GM12878 (cell line): Measurements from ENCODE around the gene MYOM3. TPM values are rescaled to one million over a fixed set of nuclear protein-coding genes. Genes with fewer than 3 reads are reported as not detected.

Experiments used
- ATAC-seq: fragments of 200-7000 bp; cut with Tn5 transposase; 3 replicates; pipeline ENCODE4 v1.9.1; 2020; ENCODE audit warnings: mild to moderate bottlenecking, moderate library complexity
- BruUV-seq: library from RNA; stranded (reverse); fragments of 400-500 nt; replicated peaks from 2 replicates; lab custom pipeline; 2021; lab: Mats Ljungman, UMichigan
- CTCF ChIA-PET: fragments of 300-600 bp; sonication (Branson Sonifier 250); formaldehyde crosslinking; extraction: SDS; loops from one replicate; lab custom pipeline; 2021; ENCODE audit warnings: inconsistent platforms; lab: Yijun Ruan, JAX
- POLR2A ChIA-PET: fragments of 350-600 bp; formaldehyde crosslinking; extraction: SDS; loops from one replicate; lab custom pipeline; 2021; ENCODE audit warnings: inconsistent platforms; lab: Charles Lee
- RAD21 ChIA-PET: fragments of 300-600 bp; sonication (Branson Sonifier 250); formaldehyde crosslinking; loops from one replicate; lab custom pipeline; 2023; ENCODE audit warnings: antibody characterized with exemption; ENCODE audit not compliant: unreplicated experiment; lab: Charles Lee
- SMC1A ChIA-PET: fragments of 300-600 bp; sonication (Branson Sonifier 250); formaldehyde crosslinking; loops from one replicate; lab custom pipeline; 2023; ENCODE audit not compliant: unreplicated experiment, uncharacterized antibody; lab: Charles Lee
- DNase-seq: peaks from one replicate; pipeline ENCODE4 v3.0.0-alpha.2; 2011; ENCODE audit warnings: low read depth, low spot score
- FAIRE-seq: peaks from 3 replicates; lab custom pipeline; 2011; peaks lifted over from hg19 to GRCh38; lab: Jason Lieb, UNC
- H2AFZ ChIP-seq: 2 replicates; pipeline ENCODE4 v1.6.0; 2011; ENCODE audit warnings: low read depth, low read length, control low read depth; ENCODE audit not compliant: control insufficient read depth
- H3K27ac ChIP-seq: 2 replicates; pipeline ENCODE4 v1.5.1; 2011; ENCODE audit warnings: control low read depth; ENCODE audit not compliant: control insufficient read depth, insufficient read depth
- H3K27me3 ChIP-seq, 2 experiments: replicated peaks in 1 of 2; 2 replicates each; pipeline versions ENCODE4 v1.6.0 to v1.6.1; 2011; ENCODE audit warnings: low read length in 1 of 2; ENCODE audit not compliant: control insufficient read depth in 2 of 2, insufficient read depth in 2 of 2
- H3K36me3 ChIP-seq, 2 experiments: 2 replicates each; pipeline ENCODE4 v1.5.1; 2011; ENCODE audit warnings: low read length in 1 of 2; ENCODE audit not compliant: control insufficient read depth in 2 of 2, insufficient read depth in 2 of 2
- H3K4me1 ChIP-seq: 2 replicates; pipeline ENCODE4 v1.6.1; 2011; ENCODE audit warnings: mild to moderate bottlenecking, low read length, moderate library complexity, mixed read lengths; ENCODE audit not compliant: control insufficient read depth, insufficient read depth
- H3K4me2 ChIP-seq: 2 replicates; pipeline ENCODE4 v1.6.0; 2011; ENCODE audit warnings: control low read depth; ENCODE audit not compliant: control insufficient read depth, insufficient read depth
- H3K4me3 ChIP-seq: fragments of 200-600 bp; sonication (generic); 2 replicates; pipeline ENCODE4 v1.5.1; 2016
- H3K79me2 ChIP-seq: 2 replicates; pipeline ENCODE4 v1.6.0; 2011; ENCODE audit warnings: low read length; ENCODE audit not compliant: control insufficient read depth, insufficient read depth
- H3K9ac ChIP-seq: 2 replicates; pipeline ENCODE4 v1.8.0; 2011; ENCODE audit warnings: low read length, control low read depth, mixed read lengths; ENCODE audit not compliant: control insufficient read depth, insufficient read depth
- H3K9me3 ChIP-seq: replicated peaks from 3 replicates; pipeline ENCODE4 v1.5.1; 2011; ENCODE audit warnings: mild to moderate bottlenecking, low read length; ENCODE audit not compliant: control insufficient read depth, insufficient read depth
- H4K20me1 ChIP-seq: 2 replicates; pipeline ENCODE4 v1.6.0; 2011; ENCODE audit not compliant: control insufficient read depth, insufficient read depth
- MTA2 ChIP-seq: fragments of 450-650 bp; IDR thresholded peaks from 2 replicates; pipeline ENCODE4 v1.6.1; 2016; ENCODE audit warnings: low read depth, mild to moderate bottlenecking, moderate library complexity
- PAX8 ChIP-seq: fragments of 450-650 bp; IDR thresholded peaks from 2 replicates; pipeline ENCODE4 v1.6.1; 2017; ENCODE audit warnings: mild to moderate bottlenecking, moderate library complexity
- PML ChIP-seq: IDR thresholded peaks from 2 replicates; pipeline ENCODE4 v1.6.1; 2012; ENCODE audit warnings: low read length, inconsistent platforms
- POLR2A ChIP-seq: IDR thresholded peaks from 2 replicates; pipeline ENCODE4 v1.6.1; 2011; ENCODE audit warnings: low read depth, mild to moderate bottlenecking, low read length
- POLR2AphosphoS5 ChIP-seq: IDR thresholded peaks from 2 replicates; pipeline ENCODE4 v1.6.1; 2011; ENCODE audit warnings: mild to moderate bottlenecking, low read length, inconsistent platforms
- RAD51 ChIP-seq: fragments of 450-650 bp; IDR thresholded peaks from 2 replicates; pipeline ENCODE4 v1.6.1; 2016; ENCODE audit warnings: moderate library complexity, mild to moderate bottlenecking, inconsistent platforms
- SMC3 ChIP-seq: IDR thresholded peaks from 2 replicates; pipeline ENCODE4 v1.6.1; 2011; ENCODE audit warnings: low read length, improper control_type of control experiment, borderline replicate concordance
- WGBS: methylation state at CpG from one replicate; pipeline ENCODE4 v1.1.6; 2016; ENCODE audit warnings: low lambda C conversion rate; ENCODE audit not compliant: insufficient replicate concordance, insufficient coverage; ENCODE audit errors: missing lambda C conversion rate; 5-methylcytosine and 5-hydroxymethylcytosine counted together
- in situ Hi-C: fragments of 300-500 bp; cut with MboI; formaldehyde crosslinking; loops from 9 replicates; pipeline ENCODE4 v1.14.3; 2018; ENCODE audit warnings: mixed read lengths
- intact Hi-C: fragments of 100-400 bp; cut with micrococcal nuclease; formaldehyde crosslinking; loops from one replicate; pipeline ENCODE4 v1.14.2; 2022; ENCODE audit not compliant: unreplicated experiment
- polyA plus RNA-seq, 11 experiments: library from polyadenylated mRNA; depleted of rRNA in 4 of 11; unstranded in 6 of 11; stranded (reverse) in 5 of 11; fragments of >200 nt; fragmentation: Nextera tagmentation in 4 of 11; fragmentation: Illumina TruSeq in 1 of 11; extraction: Ambion mirVana in 4 of 11; extraction: Trizol in 1 of 11; gene quantifications; 1 replicate in 1 of 11; 2 replicates in 10 of 11; pipeline versions ENCODE4 v1.2.1 to v1.2.3, GENCODE V29; 2011 to 2016; ENCODE audit warnings: inconsistent platforms in 2 of 11, missing spikeins in 2 of 11, low read depth in 1 of 11
- total RNA-seq, 4 experiments: library from RNA; depleted of rRNA in 3 of 4; stranded (reverse); fragments of >200 nt in 3 of 4; fragmentation: Illumina TruSeq in 1 of 4; extraction: Trizol in 1 of 4; gene quantifications; 2 replicates each; pipeline versions ENCODE4 v1.2.1 to v1.2.3, GENCODE V29; 2013 to 2021
- TF ChIP-seq, protein P1 (sequence below): IDR thresholded peaks from 2 replicates; pipeline ENCODE4 v1.6.1; 2011; ENCODE audit warnings: borderline replicate concordance, low read depth, mild to moderate bottlenecking, moderate library complexity, mixed read lengths, low read length; ENCODE audit not compliant: insufficient read depth; ENCODE audit errors: extremely low read length
- TF ChIP-seq, protein P2 (sequence below): fragments of 450-650 bp; IDR thresholded peaks from 2 replicates; pipeline ENCODE4 v1.6.1; 2016; ENCODE audit warnings: mild to moderate bottlenecking
- TF ChIP-seq, protein P3 (sequence below): fragments of 450-650 bp; IDR thresholded peaks from 2 replicates; pipeline ENCODE4 v1.6.1; 2017; ENCODE audit warnings: mild to moderate bottlenecking, moderate library complexity
- TF ChIP-seq, protein P4 (sequence below): fragments of 450-650 bp; IDR thresholded peaks from 2 replicates; pipeline ENCODE4 v1.6.1; 2017; ENCODE audit warnings: mild to moderate bottlenecking, low read depth, inconsistent platforms; ENCODE audit not compliant: poor library complexity, severe bottlenecking
- TF ChIP-seq, protein P5 (sequence below): IDR thresholded peaks from 2 replicates; pipeline ENCODE4 v1.6.1; 2011; ENCODE audit warnings: low read depth, low read length, improper control_type of control experiment, borderline replicate concordance

Gene MYOM3
- total and polyA plus RNA-seq, 10 of the 15 experiments (the other 5 are each of a cell fraction or from before 2014, with no cell fraction given), result 0.06 TPM; not detected in 9

DNA sequence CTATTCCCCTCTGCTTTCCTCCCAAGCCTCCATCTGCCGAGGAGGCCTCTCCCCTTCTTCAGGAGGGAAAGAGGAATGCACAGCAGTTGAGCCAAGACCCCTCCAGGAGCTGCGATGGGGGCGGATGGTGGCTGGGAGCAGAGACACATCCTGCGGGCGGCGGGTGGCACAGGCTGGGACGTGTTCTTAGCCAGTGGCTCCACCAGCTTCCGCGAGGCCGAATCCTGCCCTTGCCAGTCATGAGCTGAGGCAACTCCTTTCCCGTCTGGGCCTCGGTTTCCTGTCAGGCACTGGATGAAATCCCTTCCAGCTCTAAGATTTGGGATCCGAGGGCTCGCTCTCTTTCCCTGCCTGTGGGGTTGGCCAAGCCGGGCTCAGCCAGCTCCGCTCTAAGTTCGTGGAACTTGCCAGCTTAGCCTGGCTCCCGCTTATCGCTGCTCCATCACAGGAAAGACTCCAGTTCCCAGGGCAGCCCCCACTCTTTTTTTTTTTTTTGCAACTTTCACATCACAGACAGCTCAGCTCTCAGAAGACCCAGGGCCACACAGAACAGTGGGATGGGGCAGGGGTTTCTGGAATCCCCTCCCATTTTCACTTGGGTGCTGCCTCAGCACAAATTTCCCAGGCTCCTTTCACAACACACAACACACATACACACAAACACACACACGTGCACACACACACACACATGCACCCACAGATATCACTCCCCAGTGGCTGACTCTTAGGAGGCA, 506 bp downstream of the MYOM3 start:
- no peaks in the 10 kb centered on the region; a peak in 3 of 4 replicates for H3K27me3 ChIP-seq

More for the DNA sequence above, 506 bp downstream of the MYOM3 start:
- Histone ChIP-seq H3K9me3 (no peaks in the 10 kb centered on the region), H3K9ac (no peak overlapping the region), H3K4me2 (no peak overlapping the region), H3K79me2 (no peaks in the 10 kb centered on the region), H3K27ac (no peak overlapping the region), H4K20me1 (no peaks in the 10 kb centered on the region), H3K4me1 (no peaks in the 10 kb centered on the region), H3K4me3 (no peak overlapping the region), H3K36me3 (no peaks in the 10 kb centered on the region), H2AFZ (no peak overlapping the region)
- ChIA-PET CTCF (interaction anchor here (0.8 to 1.4 kb wide), 3 partner anchors 40 to 161 kb away, joined by 3 read pairs; no protein-coding TSS in a partner anchor), RAD21 (interaction anchor here (0.6 to 1.0 kb wide), 2 partner anchors 247 to 339 kb away, joined by 3 read pairs; no protein-coding TSS in a partner anchor), POLR2A (no interaction called here), SMC1A (interaction anchor here (1.4 kb wide), 1 partner anchor 87 kb away, joined by 3 read pairs; no protein-coding TSS in a partner anchor)
- DNase-seq (no peak), FAIRE-seq (no peak), ATAC-seq (no peak)
- BruUV-seq, result no TSS peak
- intact Hi-C loops, result no loop called here
- WGBS, result 42% methylated on average over 20 of the region's 20 CpGs
- in situ Hi-C loops, result no loop called here
- TF ChIP-seq RAD51 (no peak), MTA2 (no peak), PAX8 (no peak), PML (no peak), POLR2AphosphoS5 (no peak), SMC3 (no peak), POLR2A (no peak)
- TF ChIP-seq, protein P1, sequence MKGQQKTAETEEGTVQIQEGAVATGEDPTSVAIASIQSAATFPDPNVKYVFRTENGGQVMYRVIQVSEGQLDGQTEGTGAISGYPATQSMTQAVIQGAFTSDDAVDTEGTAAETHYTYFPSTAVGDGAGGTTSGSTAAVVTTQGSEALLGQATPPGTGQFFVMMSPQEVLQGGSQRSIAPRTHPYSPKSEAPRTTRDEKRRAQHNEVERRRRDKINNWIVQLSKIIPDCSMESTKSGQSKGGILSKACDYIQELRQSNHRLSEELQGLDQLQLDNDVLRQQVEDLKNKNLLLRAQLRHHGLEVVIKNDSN, result no peak
- TF ChIP-seq, protein P2, sequence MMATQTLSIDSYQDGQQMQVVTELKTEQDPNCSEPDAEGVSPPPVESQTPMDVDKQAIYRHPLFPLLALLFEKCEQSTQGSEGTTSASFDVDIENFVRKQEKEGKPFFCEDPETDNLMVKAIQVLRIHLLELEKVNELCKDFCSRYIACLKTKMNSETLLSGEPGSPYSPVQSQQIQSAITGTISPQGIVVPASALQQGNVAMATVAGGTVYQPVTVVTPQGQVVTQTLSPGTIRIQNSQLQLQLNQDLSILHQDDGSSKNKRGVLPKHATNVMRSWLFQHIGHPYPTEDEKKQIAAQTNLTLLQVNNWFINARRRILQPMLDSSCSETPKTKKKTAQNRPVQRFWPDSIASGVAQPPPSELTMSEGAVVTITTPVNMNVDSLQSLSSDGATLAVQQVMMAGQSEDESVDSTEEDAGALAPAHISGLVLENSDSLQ, result no peak
- TF ChIP-seq, protein P3, sequence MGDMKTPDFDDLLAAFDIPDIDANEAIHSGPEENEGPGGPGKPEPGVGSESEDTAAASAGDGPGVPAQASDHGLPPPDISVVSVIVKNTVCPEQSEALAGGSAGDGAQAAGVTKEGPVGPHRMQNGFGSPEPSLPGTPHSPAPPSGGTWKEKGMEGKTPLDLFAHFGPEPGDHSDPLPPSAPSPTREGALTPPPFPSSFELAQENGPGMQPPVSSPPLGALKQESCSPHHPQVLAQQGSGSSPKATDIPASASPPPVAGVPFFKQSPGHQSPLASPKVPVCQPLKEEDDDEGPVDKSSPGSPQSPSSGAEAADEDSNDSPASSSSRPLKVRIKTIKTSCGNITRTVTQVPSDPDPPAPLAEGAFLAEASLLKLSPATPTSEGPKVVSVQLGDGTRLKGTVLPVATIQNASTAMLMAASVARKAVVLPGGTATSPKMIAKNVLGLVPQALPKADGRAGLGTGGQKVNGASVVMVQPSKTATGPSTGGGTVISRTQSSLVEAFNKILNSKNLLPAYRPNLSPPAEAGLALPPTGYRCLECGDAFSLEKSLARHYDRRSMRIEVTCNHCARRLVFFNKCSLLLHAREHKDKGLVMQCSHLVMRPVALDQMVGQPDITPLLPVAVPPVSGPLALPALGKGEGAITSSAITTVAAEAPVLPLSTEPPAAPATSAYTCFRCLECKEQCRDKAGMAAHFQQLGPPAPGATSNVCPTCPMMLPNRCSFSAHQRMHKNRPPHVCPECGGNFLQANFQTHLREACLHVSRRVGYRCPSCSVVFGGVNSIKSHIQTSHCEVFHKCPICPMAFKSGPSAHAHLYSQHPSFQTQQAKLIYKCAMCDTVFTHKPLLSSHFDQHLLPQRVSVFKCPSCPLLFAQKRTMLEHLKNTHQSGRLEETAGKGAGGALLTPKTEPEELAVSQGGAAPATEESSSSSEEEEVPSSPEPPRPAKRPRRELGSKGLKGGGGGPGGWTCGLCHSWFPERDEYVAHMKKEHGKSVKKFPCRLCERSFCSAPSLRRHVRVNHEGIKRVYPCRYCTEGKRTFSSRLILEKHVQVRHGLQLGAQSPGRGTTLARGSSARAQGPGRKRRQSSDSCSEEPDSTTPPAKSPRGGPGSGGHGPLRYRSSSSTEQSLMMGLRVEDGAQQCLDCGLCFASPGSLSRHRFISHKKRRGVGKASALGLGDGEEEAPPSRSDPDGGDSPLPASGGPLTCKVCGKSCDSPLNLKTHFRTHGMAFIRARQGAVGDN, result no peak
- TF ChIP-seq, protein P4, sequence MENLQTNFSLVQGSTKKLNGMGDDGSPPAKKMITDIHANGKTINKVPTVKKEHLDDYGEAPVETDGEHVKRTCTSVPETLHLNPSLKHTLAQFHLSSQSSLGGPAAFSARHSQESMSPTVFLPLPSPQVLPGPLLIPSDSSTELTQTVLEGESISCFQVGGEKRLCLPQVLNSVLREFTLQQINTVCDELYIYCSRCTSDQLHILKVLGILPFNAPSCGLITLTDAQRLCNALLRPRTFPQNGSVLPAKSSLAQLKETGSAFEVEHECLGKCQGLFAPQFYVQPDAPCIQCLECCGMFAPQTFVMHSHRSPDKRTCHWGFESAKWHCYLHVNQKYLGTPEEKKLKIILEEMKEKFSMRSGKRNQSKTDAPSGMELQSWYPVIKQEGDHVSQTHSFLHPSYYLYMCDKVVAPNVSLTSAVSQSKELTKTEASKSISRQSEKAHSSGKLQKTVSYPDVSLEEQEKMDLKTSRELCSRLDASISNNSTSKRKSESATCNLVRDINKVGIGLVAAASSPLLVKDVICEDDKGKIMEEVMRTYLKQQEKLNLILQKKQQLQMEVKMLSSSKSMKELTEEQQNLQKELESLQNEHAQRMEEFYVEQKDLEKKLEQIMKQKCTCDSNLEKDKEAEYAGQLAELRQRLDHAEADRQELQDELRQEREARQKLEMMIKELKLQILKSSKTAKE, result no peak
- TF ChIP-seq, protein P5, sequence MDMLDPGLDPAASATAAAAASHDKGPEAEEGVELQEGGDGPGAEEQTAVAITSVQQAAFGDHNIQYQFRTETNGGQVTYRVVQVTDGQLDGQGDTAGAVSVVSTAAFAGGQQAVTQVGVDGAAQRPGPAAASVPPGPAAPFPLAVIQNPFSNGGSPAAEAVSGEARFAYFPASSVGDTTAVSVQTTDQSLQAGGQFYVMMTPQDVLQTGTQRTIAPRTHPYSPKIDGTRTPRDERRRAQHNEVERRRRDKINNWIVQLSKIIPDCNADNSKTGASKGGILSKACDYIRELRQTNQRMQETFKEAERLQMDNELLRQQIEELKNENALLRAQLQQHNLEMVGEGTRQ, result no peak
